C1 segment of cervical spinal cord (tissue), 14 donors: Measurements from ENCODE around the gene LRRC49.
"Not testable (repeated sequence)": the region's sequence is repeated elsewhere in the genome, so short reads cannot be mapped to it uniquely, and the experiment has no call there.

Source experiments
- DNase-seq, 14 donors: peaks; one replicate each; lab custom pipeline; 2025; lab: John Stamatoyannopoulos, UW

LRRC49 gene, protein sequence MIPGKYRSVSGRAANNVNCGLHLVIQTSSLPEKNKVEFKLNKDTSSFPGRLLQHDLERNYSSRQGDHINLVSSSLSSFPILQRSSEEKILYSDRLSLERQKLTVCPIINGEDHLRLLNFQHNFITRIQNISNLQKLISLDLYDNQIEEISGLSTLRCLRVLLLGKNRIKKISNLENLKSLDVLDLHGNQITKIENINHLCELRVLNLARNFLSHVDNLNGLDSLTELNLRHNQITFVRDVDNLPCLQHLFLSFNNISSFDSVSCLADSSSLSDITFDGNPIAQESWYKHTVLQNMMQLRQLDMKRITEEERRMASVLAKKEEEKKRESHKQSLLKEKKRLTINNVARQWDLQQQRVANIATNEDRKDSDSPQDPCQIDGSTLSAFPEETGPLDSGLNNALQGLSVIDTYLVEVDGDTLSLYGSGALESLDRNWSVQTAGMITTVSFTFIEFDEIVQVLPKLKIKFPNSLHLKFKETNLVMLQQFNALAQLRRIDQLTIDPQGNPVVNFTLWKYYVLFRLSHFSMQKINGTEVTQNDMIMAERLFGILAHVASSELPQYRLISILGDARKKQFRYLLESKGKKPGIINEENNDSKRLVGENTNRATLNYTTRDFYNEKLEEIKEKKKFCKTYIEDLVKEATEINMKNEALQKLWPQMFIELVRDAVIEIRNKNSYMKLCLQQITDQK

GRCh38 chr15:70892002-70892911 lies at the start of gene LRRC49, which contains the start of gene THAP10:
TSS of gene LRRC49 (plus strand) at chr15:70892826. CDS start at chr15:70892895, 69 bp downstream.
TSS of gene THAP10 (minus strand) at chr15:70892433. CDS start at chr15:70892272, 161 bp downstream.
- peak; percentile 21 to 99 (median 87) for DNase-seq

DNA sequence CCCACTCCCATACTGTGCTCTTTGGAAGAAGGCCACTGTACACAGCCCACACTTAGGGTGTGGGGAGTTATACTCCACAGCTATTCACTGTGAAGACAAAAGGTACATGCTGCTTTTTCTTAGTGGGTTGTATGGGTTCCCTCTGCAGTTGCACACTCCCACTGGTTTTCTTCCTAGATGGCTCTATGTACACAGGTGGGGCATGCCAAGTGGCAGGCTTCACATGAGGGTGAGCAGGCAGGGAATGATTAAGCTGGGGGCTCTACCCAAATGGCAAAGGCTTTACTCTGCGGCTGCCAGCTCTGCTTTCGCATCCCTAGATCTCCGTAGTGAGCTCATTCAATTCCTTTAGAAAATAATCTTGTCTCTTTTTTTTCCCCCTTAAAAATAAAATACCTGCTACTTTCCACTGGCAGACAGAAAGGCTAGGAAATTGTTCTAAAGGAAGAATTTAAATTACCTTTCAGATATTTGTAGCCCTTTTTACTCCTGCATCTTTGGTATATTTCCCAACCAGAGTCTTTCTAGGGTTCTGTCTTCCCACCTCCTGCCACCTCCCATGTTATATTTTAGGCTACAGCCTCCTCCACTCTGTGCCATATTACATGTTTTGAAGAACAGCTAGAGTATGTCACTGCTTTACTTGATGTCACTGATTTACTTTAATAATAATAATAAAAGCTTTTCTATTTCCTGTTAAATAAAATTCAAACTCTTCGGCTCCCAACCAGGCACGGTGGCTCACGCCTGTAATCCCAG lies 46.8 kb upstream of the LRRC49 start:
- DNase-seq, result no peak

DNA sequence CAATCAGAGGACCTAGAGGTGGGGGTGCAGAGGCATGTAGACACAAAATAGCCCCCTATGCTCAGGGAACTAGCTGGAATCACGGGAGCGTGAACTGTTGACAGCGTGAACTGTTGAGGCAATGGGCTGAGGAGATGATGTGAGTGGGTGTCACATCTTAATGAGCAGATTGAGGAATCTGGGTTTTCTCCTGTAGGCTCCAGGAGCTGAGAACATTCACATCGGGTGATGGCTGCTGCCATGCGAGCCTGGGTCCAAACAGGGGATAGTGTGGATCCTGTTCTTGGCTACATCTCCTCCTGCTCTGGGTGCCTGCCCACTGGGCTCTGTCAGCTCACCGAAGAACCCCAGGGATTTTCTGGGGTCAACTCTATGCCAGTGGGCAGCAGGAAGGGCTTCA lies 40.7 kb upstream of the LRRC49 start:
- DNase-seq, result no peak

GRCh38 chr15:70852501-70853317 lies 39.9 kb upstream of the LRRC49 start:
- DNase-seq, result peak in 1 of 14 donors; percentile 33

GRCh38 chr15:70853318-70853972 lies 39.2 kb upstream of the LRRC49 start:
- DNase-seq, result peak in 5 of 14 donors; percentile 32 to 72 (median 64)

GRCh38 chr15:70853973-70854665 lies 38.5 kb upstream of the LRRC49 start, which contains the start of gene LARP6:
TSS of gene LARP6 (minus strand) at chr15:70854157. CDS start at chr15:70854088, 69 bp downstream.
- DNase-seq, result peak in 10 of 14 donors; percentile 37 to 84 (median 66)

DNA sequence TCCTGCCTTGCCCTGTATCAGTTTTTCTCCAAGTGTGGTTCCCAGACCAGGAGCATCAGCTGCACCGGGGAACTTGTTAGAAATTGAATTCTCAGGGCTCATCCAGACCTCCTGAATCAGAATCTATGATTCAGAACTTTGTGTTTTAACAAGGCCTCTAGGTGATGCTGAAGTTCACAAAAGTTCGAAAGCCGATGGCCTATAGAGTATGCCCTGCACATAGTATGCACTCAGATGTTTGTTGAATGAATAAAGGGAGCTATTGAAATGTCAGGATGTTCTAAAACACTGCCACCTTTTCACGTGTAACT lies 38.0 kb upstream of the LRRC49 start:
- no peak for DNase-seq

DNA sequence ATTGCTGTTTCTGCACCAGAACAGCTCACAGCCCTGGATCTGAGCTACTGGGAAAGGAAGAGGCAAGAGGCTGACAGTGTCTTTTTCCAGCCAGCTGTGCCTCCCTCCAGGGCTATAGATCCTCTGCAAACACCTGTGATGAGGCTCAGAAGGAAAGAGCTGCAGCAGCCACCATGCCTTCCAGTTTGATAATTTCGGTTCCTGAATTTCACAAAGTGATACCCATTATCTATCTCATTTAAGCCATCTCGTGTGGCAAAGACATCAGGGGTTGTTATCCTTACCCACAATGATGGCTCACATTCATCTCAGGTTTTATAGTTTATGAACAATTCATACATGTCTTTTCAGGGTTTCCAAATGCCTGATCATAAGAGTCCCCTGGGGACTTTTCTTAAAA lies 36.9 kb upstream of the LRRC49 start:
- DNase-seq, result peak in 1 of 14 donors; percentile 10

- DNase-seq, result peak in 1 of 14 donors; percentile 61
These were observed 36.3 kb upstream of the LRRC49 start for GRCh38 chr15:70856177-70856883.

GRCh38 chr15:70856884-70857561 lies 35.6 kb upstream of the LRRC49 start:
- peak in 6 of 14 donors; percentile 27 to 62 (median 44) for DNase-seq

GRCh38 chr15:70857562-70858285 lies 34.9 kb upstream of the LRRC49 start:
- DNase-seq, result peak in 1 of 14 donors; percentile 14

- not testable (repeated sequence) for DNase-seq
These were observed 33.9 kb upstream of the LRRC49 start for GRCh38 chr15:70858614-70859321.

DNA sequence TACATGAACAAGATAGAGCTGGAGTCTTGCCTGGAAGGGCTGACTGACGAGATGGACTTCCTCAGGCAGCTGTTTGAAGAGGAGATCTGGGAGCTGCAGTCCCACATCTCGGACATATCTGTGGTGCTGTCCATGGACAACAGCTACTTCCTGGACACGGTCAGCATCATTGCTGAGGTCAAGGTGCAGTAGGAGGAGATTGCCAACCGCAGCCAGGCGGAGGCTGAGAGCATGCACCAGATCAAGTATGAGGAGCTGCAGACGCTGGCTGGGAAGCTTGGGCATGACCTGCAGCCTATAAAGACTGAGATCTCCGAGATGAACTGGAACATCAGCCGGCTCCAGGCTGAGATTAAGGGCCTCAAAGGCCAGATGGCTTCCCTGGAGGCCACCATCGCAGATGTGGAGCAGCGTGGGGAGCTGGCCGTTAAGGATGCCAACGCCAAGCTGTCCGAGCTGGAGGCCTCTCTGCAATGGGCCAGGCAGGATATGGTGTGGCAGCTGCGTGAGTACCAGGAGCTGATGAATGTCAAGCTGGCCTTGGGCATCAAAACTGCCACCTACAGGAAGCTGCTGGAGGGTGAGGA lies 33.2 kb upstream of the LRRC49 start:
- no peak for DNase-seq

DNA sequence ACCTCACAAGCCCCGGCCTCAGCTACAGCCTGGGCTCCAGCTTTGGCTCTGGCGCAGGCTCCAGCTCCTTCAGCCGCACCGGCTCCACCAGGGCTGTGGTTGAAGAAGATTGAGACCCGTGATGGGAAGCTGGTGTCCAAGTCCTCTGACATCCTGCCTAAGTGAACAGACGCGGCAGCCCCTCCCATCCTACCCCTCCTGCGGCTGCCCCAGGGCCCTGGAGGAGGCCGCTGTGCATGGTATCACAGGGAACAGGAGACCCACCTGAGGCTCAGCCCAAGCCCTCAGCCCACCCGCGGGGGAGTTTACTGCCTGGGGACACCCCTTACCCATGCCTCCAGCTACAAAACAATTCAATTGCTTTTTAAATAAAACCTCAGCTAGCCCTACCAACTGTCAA lies 32.6 kb upstream of the LRRC49 start:
- no peak for DNase-seq

- DNase-seq, result peak in 10 of 14 donors; percentile 8 to 83 (median 59)
These were observed 29.0 kb upstream of the LRRC49 start for GRCh38 chr15:70863450-70864218.
